Activated T-cell treated with anti-CD3 and anti-CD28 coated beads for 4 hours (primary cell): Measurements from ENCODE around the gene TCN2.
"Not testable (repeated sequence)": the region's sequence is repeated elsewhere in the genome, so short reads cannot be mapped to it uniquely, and the experiment has no call there.

Source experiments
- DNase-seq: peaks from one replicate; pipeline ENCODE4 v3.0.0-alpha.2; 2020

TCN2 gene

GRCh38 chr22:30612789-30613188 lies 5.8 kb downstream of the TCN2 start:
- DNase-seq, result no peak

GRCh38 chr22:30614268-30614667 lies 7.3 kb downstream of the TCN2 start:
- DNase-seq, result no peak

GRCh38 chr22:30614879-30615278 lies 7.9 kb downstream of the TCN2 start:
- DNase-seq, result no peak

- DNase-seq, result no peak
Measured at GRCh38 chr22:30615543-30615954, 8.6 kb downstream of the TCN2 start.

- no peak for DNase-seq
Measured at GRCh38 chr22:30617819-30618218, 10.8 kb downstream of the TCN2 start.

GRCh38 chr22:30619909-30620308 lies 12.9 kb downstream of the TCN2 start:
- DNase-seq, result not testable (repeated sequence)

GRCh38 chr22:30626413-30626812 lies 19.4 kb downstream of the TCN2 start:
- DNase-seq, result no peak

- no peak for DNase-seq
Measured at GRCh38 chr22:30627471-30627870, 20.5 kb downstream of the TCN2 start.

- no peak for DNase-seq
Measured at GRCh38 chr22:30628491-30628890, 21.5 kb downstream of the TCN2 start.

GRCh38 chr22:30631469-30631868 lies 24.5 kb downstream of the TCN2 start:
- DNase-seq, result not testable (repeated sequence)

GRCh38 chr22:30634471-30635233 lies 27.7 kb downstream of the TCN2 start:
- DNase-seq, result peak; percentile 88

GRCh38 chr22:30635273-30636225 lies 28.6 kb downstream of the TCN2 start, which contains the start of gene SLC35E4:
TSS of gene SLC35E4 (plus strand) at chr22:30635781. CDS start at chr22:30636451, 670 bp downstream.
- DNase-seq, result peak; percentile 98

GRCh38 chr22:30636226-30637077 lies 29.5 kb downstream of the TCN2 start:
- no peak for DNase-seq

GRCh38 chr22:30637701-30638114 lies 30.7 kb downstream of the TCN2 start:
- DNase-seq, result no peak

- no peak for DNase-seq
Measured at GRCh38 chr22:30640361-30640760, 33.4 kb downstream of the TCN2 start.

- DNase-seq, result no peak
Measured at GRCh38 chr22:30640839-30641430, 34.0 kb downstream of the TCN2 start.

GRCh38 chr22:30643055-30643875 lies 36.3 kb downstream of the TCN2 start:
- DNase-seq, result no peak

GRCh38 chr22:30646518-30647160 lies 39.7 kb downstream of the TCN2 start:
- no peak for DNase-seq

GRCh38 chr22:30647536-30647935 lies 40.6 kb downstream of the TCN2 start:
- no peak for DNase-seq

GRCh38 chr22:30648825-30649224 lies 41.9 kb downstream of the TCN2 start:
- no peak for DNase-seq
